Bladder microvascular endothelial cell (primary cell): ENCODE data around the gene COBL. TPM values are rescaled to one million over a fixed set of nuclear protein-coding genes. Genes with fewer than 3 reads are reported as not detected.

Experiments
- total RNA-seq: library from RNA; depleted of rRNA; stranded (reverse); fragments of >200 nt; gene quantifications from 2 replicates; pipeline ENCODE4 v1.2.3, GENCODE V29; 2014

The COBL gene, protein sequence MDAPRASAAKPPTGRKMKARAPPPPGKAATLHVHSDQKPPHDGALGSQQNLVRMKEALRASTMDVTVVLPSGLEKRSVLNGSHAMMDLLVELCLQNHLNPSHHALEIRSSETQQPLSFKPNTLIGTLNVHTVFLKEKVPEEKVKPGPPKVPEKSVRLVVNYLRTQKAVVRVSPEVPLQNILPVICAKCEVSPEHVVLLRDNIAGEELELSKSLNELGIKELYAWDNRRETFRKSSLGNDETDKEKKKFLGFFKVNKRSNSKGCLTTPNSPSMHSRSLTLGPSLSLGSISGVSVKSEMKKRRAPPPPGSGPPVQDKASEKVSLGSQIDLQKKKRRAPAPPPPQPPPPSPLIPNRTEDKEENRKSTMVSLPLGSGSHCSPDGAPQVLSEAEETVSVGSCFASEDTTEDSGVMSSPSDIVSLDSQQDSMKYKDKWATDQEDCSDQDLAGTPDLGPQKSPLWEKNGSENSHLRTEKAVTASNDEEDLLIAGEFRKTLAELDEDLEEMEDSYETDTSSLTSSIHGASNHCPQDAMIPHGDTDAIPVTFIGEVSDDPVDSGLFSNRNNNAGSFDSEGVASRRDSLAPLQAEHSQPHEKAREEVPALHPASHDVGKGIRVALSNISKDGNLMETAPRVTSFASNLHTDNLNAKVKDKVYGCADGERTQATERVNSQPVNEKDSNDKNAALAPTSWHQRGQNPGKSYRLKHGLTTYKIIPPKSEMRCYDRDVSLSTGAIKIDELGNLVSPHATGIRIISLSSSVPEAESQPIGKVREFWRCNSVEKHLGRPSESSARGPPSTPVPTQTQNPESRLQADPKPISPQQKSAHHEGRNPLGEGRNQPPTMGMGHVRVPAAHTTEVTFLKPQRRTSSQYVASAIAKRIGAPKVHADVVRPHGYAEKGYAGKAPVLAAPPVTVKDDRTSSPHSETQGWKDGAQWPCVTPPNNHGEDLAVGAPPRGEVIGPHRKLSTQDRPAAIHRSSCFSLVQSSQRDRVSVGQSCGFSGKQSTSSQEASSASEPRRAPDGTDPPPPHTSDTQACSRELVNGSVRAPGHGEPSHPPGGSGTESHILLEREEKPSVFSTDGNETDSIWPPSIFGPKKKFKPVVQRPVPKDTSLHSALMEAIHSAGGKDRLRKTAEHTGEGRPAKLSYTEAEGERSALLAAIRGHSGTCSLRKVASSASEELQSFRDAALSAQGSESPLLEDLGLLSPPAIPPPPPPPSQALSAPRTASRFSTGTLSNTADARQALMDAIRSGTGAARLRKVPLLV
- 0.06 and 0.32 TPM in 2 replicates for total RNA-seq

DNA sequence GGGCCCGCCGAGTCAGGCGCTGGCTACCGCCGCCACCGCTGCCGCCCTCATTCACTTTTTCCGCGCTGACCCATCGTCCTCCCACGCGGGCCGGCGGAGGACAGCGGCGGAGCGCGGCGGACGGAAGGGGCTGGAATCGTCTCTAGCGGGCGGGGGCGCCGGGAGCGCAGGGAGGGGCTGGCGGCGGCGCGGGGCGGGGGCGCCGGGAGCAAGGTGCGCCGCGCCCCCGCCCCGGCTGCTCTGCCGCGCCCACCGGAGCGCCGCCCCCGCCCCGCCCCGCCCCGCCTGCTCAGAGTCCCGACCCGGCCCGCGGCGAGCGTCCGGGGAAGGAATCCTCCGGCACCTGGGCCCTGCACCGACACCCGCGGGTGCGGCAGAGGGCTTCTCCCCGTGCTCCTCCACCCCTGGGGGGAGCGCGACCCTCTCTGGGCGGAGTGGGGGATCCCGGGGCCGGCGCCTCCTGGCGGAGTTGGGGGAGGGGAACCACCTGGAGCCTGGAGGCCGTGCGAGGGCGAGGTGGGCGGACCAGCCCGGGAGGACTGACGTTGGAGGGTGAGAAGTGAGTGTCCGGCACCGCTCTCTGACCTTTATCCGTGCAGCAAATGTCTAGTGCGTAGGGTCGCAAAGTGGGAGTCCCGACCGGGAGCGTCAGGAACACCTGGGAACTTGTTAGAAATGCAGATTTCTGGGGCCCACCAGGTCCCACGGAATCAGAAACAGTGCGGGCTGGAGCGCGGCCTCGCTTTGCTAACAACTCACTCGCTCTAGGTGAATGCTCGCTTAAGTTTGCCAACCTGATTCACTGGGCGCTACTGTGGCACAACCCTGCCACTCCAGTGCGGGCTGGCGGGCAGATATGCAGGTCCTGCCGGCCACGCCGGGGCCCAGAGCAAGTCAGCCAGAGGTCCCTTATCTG is at the start of gene COBL:
TSS of gene COBL (minus strand) at position 144 of the 916 bp plus-strand sequence. CDS start 176 bp downstream, outside the sequence.

